Measurements from ENCODE around the gene INPP4B. TPM values are rescaled to one million over a fixed set of nuclear protein-coding genes. Genes with fewer than 3 reads are reported as not detected.

INPP4B gene
- total RNA-seq, 2 donors from 2014 or later = 8.2 to 16.6 TPM

DNA sequence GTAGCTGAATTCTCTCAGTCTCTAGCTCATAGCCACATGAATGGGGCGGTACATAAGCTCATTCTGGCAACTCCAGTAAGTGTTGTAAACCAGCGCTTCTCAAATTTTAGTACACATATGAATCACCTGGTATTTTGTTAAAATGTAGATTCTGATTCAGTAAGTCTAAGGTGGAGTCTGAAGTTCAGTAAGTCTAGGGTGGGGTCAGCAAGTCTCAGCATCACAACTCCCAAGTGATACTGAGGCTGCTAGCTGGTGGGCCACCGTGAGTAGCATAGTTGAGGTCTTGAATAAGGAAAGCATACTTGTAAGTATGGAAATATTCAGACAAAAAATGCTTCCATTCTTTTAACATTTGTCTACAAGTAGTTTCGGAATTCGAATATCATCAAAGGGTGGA lies 36.1 kb upstream of the INPP4B start:
- intact Hi-C loops (cut with DNase I) = no loop called here
- H3K36me3 ChIP-seq (replicated peaks in 1 of 2; ENCODE audit: insufficient read depth in 1 of 2, low read depth in 2 of 2) = no peaks in the 10 kb centered on the region

DNA sequence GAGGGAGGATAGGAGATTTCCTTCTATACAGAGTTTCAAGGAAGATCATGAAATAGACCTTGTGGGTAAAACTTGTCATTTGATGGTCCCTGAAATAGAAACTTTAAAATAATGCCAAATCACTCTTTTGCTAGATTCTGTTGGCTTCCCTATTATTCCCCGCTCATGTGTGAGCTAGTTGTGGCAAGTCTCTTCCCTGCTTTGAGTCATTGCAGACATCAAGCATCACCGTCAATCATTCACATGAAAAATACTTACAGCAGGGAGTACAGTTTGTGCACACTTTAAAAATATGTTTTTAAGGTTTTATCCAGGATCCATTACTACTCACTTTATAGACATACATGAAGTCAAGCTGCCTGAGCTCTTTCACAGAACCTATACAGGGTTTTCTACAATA lies 35.2 kb upstream of the INPP4B start:
- ATAC-seq = no peak
- intact Hi-C loops (cut with DNase I) = no loop called here

More for the DNA sequence above, 36.1 kb upstream of the INPP4B start:
- ATAC-seq = no peak
- WGBS, 2 donors = 78 to 85% methylated on average over 5 of the region's 5 CpGs
- H3K4me1 ChIP-seq = no peaks in the 10 kb centered on the region
- H3K9me3 ChIP-seq = no peaks in the 10 kb centered on the region
- no peak for DNase-seq
- H3K27ac ChIP-seq = no peak overlapping the region
- H3K27me3 ChIP-seq = no peaks in the 10 kb centered on the region
- H3K4me3 ChIP-seq = no peak overlapping the region
- TF ChIP-seq POLR2A (IDR thresholded peaks at IDR 0.05) = no peak
- TF ChIP-seq, protein P1, sequence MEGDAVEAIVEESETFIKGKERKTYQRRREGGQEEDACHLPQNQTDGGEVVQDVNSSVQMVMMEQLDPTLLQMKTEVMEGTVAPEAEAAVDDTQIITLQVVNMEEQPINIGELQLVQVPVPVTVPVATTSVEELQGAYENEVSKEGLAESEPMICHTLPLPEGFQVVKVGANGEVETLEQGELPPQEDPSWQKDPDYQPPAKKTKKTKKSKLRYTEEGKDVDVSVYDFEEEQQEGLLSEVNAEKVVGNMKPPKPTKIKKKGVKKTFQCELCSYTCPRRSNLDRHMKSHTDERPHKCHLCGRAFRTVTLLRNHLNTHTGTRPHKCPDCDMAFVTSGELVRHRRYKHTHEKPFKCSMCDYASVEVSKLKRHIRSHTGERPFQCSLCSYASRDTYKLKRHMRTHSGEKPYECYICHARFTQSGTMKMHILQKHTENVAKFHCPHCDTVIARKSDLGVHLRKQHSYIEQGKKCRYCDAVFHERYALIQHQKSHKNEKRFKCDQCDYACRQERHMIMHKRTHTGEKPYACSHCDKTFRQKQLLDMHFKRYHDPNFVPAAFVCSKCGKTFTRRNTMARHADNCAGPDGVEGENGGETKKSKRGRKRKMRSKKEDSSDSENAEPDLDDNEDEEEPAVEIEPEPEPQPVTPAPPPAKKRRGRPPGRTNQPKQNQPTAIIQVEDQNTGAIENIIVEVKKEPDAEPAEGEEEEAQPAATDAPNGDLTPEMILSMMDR (IDR thresholded peaks at IDR 0.05) = no peak

DNA sequence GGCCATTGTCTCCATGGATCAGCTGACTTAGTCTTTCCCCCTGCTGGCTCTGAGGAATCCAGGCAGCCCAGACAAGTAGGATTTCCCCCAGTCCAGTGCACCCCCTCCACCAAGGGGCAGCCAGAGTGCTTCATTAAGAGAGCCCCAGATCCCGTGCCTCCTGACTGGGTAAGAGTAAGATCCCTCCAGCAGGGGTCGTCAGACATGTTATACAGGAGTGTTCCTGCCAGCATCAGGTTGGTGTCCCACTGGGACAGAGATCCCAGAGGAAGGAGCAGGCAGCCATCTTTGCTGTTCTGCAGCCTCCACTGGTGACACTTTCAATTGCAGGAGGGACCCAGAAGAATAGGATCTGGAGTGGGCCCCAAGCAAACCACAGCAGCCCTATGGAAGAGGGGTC lies 29.0 kb upstream of the INPP4B start:
- no peaks in the 10 kb centered on the region for H3K27me3 ChIP-seq
- no peak overlapping the region for H3K4me3 ChIP-seq
- ATAC-seq = no peak
- TF ChIP-seq, protein P1 (IDR thresholded peaks at IDR 0.05) = no peak
- TF ChIP-seq POLR2A (IDR thresholded peaks at IDR 0.05) = no peak
- no peak overlapping the region for H3K27ac ChIP-seq
- DNase-seq = no peak
- H3K36me3 ChIP-seq (replicated peaks in 1 of 2; ENCODE audit: insufficient read depth in 1 of 2, low read depth in 2 of 2) = no peaks in the 10 kb centered on the region
- WGBS, 2 donors = 51 to 68% methylated on average over 2 of the region's 2 CpGs
- H3K4me1 ChIP-seq = no peaks in the 10 kb centered on the region
- no peaks in the 10 kb centered on the region for H3K9me3 ChIP-seq
- intact Hi-C loops (cut with DNase I) = no loop called here

More for the DNA sequence above, 35.2 kb upstream of the INPP4B start:
- Histone ChIP-seq H3K27ac (no peak overlapping the region), H3K9me3 (no peaks in the 10 kb centered on the region), H3K4me1 (no peaks in the 10 kb centered on the region), H3K36me3 (replicated peaks in 1 of 2; ENCODE audit: insufficient read depth in 1 of 2, low read depth in 2 of 2) (no peaks in the 10 kb centered on the region), H3K4me3 (no peak overlapping the region), H3K27me3 (no peaks in the 10 kb centered on the region)
- no peak for DNase-seq
- TF ChIP-seq POLR2A (IDR thresholded peaks at IDR 0.05) = no peak
- TF ChIP-seq, protein P1 (IDR thresholded peaks at IDR 0.05) = no peak
- WGBS, 2 donors = 87 to 91% methylated on average over 2 of the region's 2 CpGs

DNA sequence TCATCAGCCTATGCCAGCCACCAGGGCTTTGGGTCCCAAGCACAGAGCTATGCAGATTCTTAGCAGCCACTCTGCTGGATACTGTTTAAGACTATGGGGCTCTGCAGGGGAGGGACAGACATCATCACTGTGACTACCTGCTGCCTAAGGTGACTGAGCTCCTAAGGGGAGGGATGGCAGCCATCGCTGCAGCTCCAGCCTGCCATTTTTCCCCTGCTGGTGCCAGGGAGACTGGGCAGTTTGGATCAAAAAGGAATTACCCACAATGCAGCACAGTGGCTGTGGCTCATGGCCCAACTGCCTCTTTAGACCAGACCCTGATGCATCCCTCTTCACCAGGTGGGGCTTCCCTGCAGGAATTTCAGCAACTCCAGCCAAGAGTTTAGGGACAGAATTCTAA lies 28.6 kb upstream of the INPP4B start:
- 85% methylated on average over 1 of the region's 1 CpG; no CpG with 5 or more reads in 1 of the 2 donors for WGBS, 2 donors
- Histone ChIP-seq H3K27me3 (no peaks in the 10 kb centered on the region), H3K4me1 (no peaks in the 10 kb centered on the region), H3K9me3 (no peaks in the 10 kb centered on the region), H3K36me3 (replicated peaks in 1 of 2; ENCODE audit: insufficient read depth in 1 of 2, low read depth in 2 of 2) (no peaks in the 10 kb centered on the region), H3K27ac (no peak overlapping the region), H3K4me3 (no peak overlapping the region)
- intact Hi-C loops (cut with DNase I) = no loop called here
- ATAC-seq (no peak), DNase-seq (no peak)
- TF ChIP-seq POLR2A (IDR thresholded peaks at IDR 0.05) = no peak
- TF ChIP-seq, protein P1 (IDR thresholded peaks at IDR 0.05) = no peak

DNA sequence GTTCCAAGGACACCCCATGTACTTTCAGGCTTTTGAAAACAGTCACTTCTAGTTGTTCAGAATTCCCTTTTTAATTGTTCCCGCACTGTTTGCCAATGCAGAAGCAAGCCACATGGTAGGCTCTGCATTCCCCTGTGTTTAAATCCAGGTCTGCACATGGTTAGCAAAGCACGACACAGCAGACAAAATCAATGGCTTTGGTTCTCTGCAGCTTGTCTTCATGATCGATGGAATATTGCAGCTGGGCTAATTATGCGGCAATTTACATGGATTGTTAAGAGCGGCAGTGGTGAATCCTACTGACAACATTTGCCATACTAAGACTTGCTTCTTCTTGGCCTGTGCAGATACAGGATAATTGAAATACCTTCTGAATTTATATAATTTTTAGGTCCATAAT lies 20.6 kb upstream of the INPP4B start:
- whole genome bisulfite sequencing, 2 donors = 64 to 75% methylated on average over 5 of the region's 5 CpGs
- no peaks in the 10 kb centered on the region for H3K4me1 ChIP-seq
- intact Hi-C loops (cut with DNase I) = no loop called here
- TF ChIP-seq POLR2A (IDR thresholded peaks at IDR 0.05) = no peak
- TF ChIP-seq, protein P1 (IDR thresholded peaks at IDR 0.05) = no peak
- no peak overlapping the region for H3K4me3 ChIP-seq
- H3K36me3 ChIP-seq (replicated peaks in 1 of 2; ENCODE audit: insufficient read depth in 1 of 2, low read depth in 2 of 2) = no peaks in the 10 kb centered on the region
- DNase-seq (no peak), ATAC-seq (no peak)
- H3K27me3 ChIP-seq = no peaks in the 10 kb centered on the region
- H3K27ac ChIP-seq = no peak overlapping the region
- no peaks in the 10 kb centered on the region for H3K9me3 ChIP-seq

Measured in body of pancreas (tissue), 4 donors.